GM19023 (cell line): ENCODE data around the gene USP35.

Experiments used
- ATAC-seq: cut with Tn5 transposase; IDR thresholded peaks from one replicate; pipeline ENCODE4 v1.9.1; 2021; ENCODE audit warnings: mild to moderate bottlenecking, moderate library complexity; ENCODE audit not compliant: unreplicated experiment

The USP35 gene

GRCh38 chr11:78188286-78189173 lies at the start of gene USP35, which contains the start of gene KCTD21:
Gene USP35 (plus strand): TSS chr11:78188919. CDS start chr11:78196246, 7,327 bp downstream.
Gene KCTD21 (minus strand): TSS chr11:78188626. CDS start chr11:78174554, 14,072 bp downstream.
- ATAC-seq, result peak; percentile 94

- peak; percentile 91 for ATAC-seq
Measured at GRCh38 chr11:78139422-78140391, 49.0 kb upstream of the USP35 start, which contains the start of gene ALG8. Gene ALG8 (minus strand): TSS chr11:78139626. CDS start chr11:78139588, 38 bp downstream.

- no peak for ATAC-seq
Measured at GRCh38 chr11:78140392-78141077, 48.2 kb upstream of the USP35 start.

- ATAC-seq, result no peak
Measured at GRCh38 chr11:78145511-78146025, 43.2 kb upstream of the USP35 start.

GRCh38 chr11:78147807-78148206 lies 40.9 kb upstream of the USP35 start:
- no peak for ATAC-seq

- ATAC-seq, result no peak
Measured at GRCh38 chr11:78149646-78150045, 39.1 kb upstream of the USP35 start.

GRCh38 chr11:78150346-78150745 lies 38.4 kb upstream of the USP35 start:
- ATAC-seq, result no peak

- no peak for ATAC-seq
Measured at GRCh38 chr11:78150754-78151153, 38.0 kb upstream of the USP35 start.

- ATAC-seq, result no peak
Measured at GRCh38 chr11:78151804-78152203, 36.9 kb upstream of the USP35 start.

- ATAC-seq, result no peak
Measured at GRCh38 chr11:78156127-78156844, 32.4 kb upstream of the USP35 start.

GRCh38 chr11:78158987-78159652 lies 29.6 kb upstream of the USP35 start:
- ATAC-seq, result no peak

GRCh38 chr11:78160557-78160956 lies 28.2 kb upstream of the USP35 start:
- no peak for ATAC-seq

- ATAC-seq, result no peak
Measured at GRCh38 chr11:78161346-78161745, 27.4 kb upstream of the USP35 start.

- ATAC-seq, result no peak
Measured at GRCh38 chr11:78161962-78162371, 26.8 kb upstream of the USP35 start.

GRCh38 chr11:78163828-78164227 lies 24.9 kb upstream of the USP35 start:
- no peak for ATAC-seq

GRCh38 chr11:78164471-78164870 lies 24.2 kb upstream of the USP35 start:
- no peak for ATAC-seq

- no peak for ATAC-seq
Measured at GRCh38 chr11:78166855-78167469, 21.8 kb upstream of the USP35 start.

- ATAC-seq, result no peak
Measured at GRCh38 chr11:78168539-78169477, 19.9 kb upstream of the USP35 start.
